HG02588 (cell line): Measurements from ENCODE around the gene TARBP1.
A peak's percentile ranks its signal among the peaks of the same experiment; 100 is the strongest.
"Not testable (repeated sequence)": the region's sequence is repeated elsewhere in the genome, so short reads cannot be mapped to it uniquely, and the experiment has no call there.

ENCODE experiments used
- ATAC-seq: cut with Tn5 transposase; IDR thresholded peaks from one replicate; pipeline ENCODE4 v1.9.1; 2021; ENCODE audit warnings: mild to moderate bottlenecking, moderate library complexity; ENCODE audit not compliant: unreplicated experiment

TARBP1 gene

GRCh38 chr1:234396092-234396491, 82.9 kb downstream of the TARBP1 start:
- no peak for ATAC-seq

GRCh38 chr1:234395297-234395696, 83.7 kb downstream of the TARBP1 start:
- no peak for ATAC-seq

GRCh38 chr1:234393190-234393589, 85.8 kb downstream of the TARBP1 start:
- no peak for ATAC-seq

- ATAC-seq, result no peak
These were observed 90.9 kb downstream of the TARBP1 start for GRCh38 chr1:234388094-234388493.

- ATAC-seq, result no peak
These were observed 92.9 kb downstream of the TARBP1 start for GRCh38 chr1:234386122-234386521.

GRCh38 chr1:234381699-234382555, 97.1 kb downstream of the TARBP1 start:
- ATAC-seq, result no peak

- ATAC-seq, result not testable (repeated sequence)
These were observed 99.3 kb downstream of the TARBP1 start for GRCh38 chr1:234379591-234380109.

- ATAC-seq, result no peak
These were observed 103.3 kb downstream of the TARBP1 start for GRCh38 chr1:234375672-234376071.

GRCh38 chr1:234373959-234374254, 105.1 kb downstream of the TARBP1 start:
- peak; percentile 16 for ATAC-seq

- ATAC-seq, result peak; percentile 92
These were observed 105.7 kb downstream of the TARBP1 start, which contains the start of gene COA6 for GRCh38 chr1:234373064-234373958. Gene COA6 (plus strand): TSS chr1:234373456. CDS start chr1:234373467, 11 bp downstream.

- no peak for ATAC-seq
These were observed 106.8 kb downstream of the TARBP1 start for GRCh38 chr1:234372011-234372757.

- ATAC-seq, result no peak
These were observed 107.6 kb downstream of the TARBP1 start for GRCh38 chr1:234371414-234371813.

- no peak for ATAC-seq
These were observed 109.2 kb downstream of the TARBP1 start for GRCh38 chr1:234369784-234370183.

GRCh38 chr1:234369033-234369430, 109.9 kb downstream of the TARBP1 start:
- ATAC-seq, result no peak

GRCh38 chr1:234368320-234369032, 110.5 kb downstream of the TARBP1 start:
- no peak for ATAC-seq

- no peak for ATAC-seq
These were observed 116.4 kb downstream of the TARBP1 start for GRCh38 chr1:234362558-234362957.

GRCh38 chr1:234361102-234361603, 117.8 kb downstream of the TARBP1 start:
- no peak for ATAC-seq

- no peak for ATAC-seq
These were observed 121.1 kb downstream of the TARBP1 start for GRCh38 chr1:234357831-234358230.

GRCh38 chr1:234356615-234357269, 122.2 kb downstream of the TARBP1 start:
- not testable (repeated sequence) for ATAC-seq
